C1 segment of cervical spinal cord (tissue), 14 donors: ENCODE data around the gene TAAR9.
"Not testable (repeated sequence)": the region's sequence is repeated elsewhere in the genome, so short reads cannot be mapped to it uniquely, and the experiment has no call there.

Experiments used
- DNase-seq, 14 donors: peaks; one replicate each; lab custom pipeline; 2025; lab: John Stamatoyannopoulos, UW

TAAR9 gene

GRCh38 chr6:132513831-132514545 lies 24.1 kb upstream of the TAAR9 start:
- peak in 1 of 14 donors; percentile 52 for DNase-seq

DNA sequence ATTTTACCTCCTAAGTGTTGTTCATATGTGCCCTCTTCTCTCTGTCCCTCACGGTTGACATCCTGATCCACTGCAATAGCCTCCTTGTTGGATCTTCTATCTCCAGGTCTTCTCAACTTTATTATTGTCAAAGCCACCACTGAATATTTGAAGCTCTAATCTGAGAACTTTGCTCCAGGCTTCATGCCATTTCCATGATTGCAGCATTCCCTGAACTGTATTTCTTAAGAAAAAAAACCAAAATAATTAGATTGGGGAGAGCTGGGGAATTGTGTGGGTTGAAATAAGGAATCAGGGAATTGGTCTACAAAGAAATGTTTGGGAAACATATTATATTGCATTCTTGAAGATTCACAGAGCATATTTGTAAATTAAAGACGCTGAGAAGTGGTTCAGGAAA lies 22.7 kb upstream of the TAAR9 start:
- no peak for DNase-seq

DNA sequence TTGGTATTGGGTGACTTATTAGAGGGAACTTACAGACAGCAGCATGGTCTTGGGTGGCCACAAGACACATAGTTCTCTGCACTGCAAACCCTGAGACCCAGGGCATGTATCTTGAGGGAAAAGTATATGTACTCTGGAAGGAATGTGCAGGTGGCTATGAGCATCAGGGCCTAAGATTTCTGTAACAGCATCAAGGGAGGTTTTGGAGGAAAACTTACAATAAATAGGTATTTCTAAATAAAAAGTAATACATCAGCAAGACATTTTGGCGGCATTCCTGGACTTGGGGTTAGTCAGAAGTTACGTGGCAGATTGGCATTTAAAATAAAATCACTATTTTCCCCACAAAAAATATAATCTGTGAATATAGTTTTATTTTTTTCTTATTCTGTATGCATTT lies 17.1 kb upstream of the TAAR9 start:
- DNase-seq, result no peak

DNA sequence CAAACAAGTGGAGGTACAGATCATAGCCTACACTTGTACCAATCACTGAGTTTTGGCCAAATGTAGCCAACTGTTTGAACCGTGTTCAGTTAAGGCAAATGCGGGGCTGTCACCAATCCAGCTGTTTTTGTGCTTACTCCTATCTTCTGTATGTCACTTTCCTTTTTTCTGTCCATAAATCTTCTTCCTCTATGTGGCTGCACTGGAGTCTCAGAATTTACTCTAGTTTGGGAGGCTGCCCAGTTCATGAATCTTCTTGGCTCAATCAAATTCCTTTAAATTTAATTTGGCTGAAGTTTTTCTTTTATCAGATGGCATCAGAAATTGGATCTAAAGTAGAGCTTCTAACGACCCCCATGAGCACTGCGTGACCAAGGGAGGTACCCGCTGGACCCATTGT lies 13.4 kb upstream of the TAAR9 start:
- DNase-seq, result no peak

- no peak for DNase-seq
Observed at GRCh38 chr6:132525866-132526265, 12.2 kb upstream of the TAAR9 start.

GRCh38 chr6:132526461-132526860 lies 11.6 kb upstream of the TAAR9 start:
- no peak for DNase-seq

GRCh38 chr6:132527791-132528190 lies 10.3 kb upstream of the TAAR9 start:
- DNase-seq, result no peak

DNA sequence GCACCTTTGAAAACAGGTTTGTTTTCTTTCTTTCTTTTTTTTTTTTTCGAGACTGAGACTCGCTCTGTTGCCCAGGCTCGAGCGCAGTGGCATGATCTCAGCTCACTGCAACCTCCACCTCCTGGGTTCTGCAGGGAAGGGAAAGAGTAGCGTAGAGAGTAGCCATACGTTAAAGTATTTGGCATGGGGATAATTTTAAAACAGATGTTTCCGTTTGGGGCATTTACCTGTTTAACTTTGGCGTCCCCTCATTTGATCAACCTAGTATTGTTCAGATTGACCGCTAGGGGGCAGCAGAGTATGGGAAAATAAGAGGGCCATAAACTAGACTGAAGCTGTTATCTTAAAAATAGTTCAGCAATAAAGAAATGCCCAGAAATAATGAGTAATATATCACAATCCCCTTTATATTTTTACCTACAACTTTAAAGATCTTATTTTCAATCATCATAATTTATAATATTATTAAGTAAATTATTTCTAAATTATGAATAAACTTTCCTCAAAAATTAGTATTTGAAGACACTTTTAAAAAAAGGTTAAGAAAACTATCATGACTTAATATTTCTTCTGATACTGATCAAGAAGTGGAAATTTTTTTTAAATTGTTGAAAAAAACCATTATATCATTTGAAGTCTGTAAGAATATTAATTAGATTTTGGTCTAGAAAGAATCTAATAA lies 7.6 kb upstream of the TAAR9 start:
- DNase-seq, result peak in 8 of 14 donors; percentile 2 to 52 (median 16)

GRCh38 chr6:132534546-132534945 lies 3.5 kb upstream of the TAAR9 start:
- not testable (repeated sequence) for DNase-seq

DNA sequence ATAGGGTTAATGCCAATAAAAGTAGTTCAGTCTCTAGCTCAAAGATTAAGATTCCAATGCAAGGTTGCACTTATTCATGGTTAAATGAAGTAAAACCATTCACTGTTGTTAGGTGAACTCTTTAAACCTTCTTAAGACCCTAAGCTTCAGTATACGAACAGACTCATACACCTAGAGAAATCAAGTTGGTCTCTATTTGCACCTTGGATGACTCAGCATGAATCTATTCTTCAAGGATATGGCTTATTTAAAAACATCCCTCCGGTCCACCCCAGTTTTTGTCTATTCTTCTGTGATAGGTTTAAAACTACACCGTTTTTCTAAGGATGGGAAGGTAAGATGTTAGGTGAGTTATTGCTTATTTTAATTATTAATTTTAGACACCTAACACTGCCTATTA lies 932 bp upstream of the TAAR9 start:
- no peak for DNase-seq

DNA sequence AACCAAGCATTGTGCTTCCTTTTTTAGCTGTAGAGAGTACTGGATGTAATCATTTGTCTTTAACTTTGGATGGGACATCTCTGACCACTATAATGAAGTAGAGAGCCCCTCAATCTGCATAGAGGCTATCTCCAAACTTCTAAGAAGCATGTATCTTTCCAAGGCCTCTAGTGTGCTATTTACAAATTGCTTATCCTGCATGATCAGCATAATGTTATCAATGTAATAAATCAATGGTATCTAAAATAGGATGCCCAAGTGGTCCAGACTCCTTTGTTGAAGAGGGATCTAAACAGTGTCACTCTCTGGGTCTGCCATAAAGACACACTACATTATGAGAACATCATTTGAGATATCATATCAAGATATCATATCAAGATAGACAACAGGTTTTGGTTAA lies 6.7 kb downstream of the TAAR9 start:
- no peak for DNase-seq

GRCh38 chr6:132548746-132549463 lies 10.8 kb downstream of the TAAR9 start:
- DNase-seq, result no peak

GRCh38 chr6:132551214-132551613 lies 13.1 kb downstream of the TAAR9 start:
- DNase-seq, result no peak

DNA sequence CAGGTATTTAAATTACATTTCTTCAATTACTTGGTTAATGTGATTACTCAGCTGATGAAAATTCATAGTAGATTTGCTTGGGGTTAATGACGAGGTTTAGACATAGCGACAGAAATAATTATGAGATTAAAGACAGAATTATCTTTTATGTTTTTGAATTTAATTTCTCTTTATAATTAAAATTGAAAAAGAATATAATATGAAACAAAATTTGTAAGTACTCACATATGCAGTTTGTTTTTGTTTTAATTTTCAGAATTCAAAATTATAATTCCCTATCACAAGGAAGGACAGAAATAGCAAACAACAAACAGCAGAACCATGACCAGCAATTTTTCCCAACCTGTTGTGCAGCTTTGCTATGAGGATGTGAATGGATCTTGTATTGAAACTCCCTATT lies 14.3 kb downstream of the TAAR9 start, which contains the start of gene TAAR8:
TSS of gene TAAR8 (plus strand) at position 301 of the 400 bp plus-strand sequence. CDS start at position 322, 21 bp downstream.
- DNase-seq, result no peak

- DNase-seq, result not testable (repeated sequence)
Observed at GRCh38 chr6:132560087-132560486, 22.0 kb downstream of the TAAR9 start.

DNA sequence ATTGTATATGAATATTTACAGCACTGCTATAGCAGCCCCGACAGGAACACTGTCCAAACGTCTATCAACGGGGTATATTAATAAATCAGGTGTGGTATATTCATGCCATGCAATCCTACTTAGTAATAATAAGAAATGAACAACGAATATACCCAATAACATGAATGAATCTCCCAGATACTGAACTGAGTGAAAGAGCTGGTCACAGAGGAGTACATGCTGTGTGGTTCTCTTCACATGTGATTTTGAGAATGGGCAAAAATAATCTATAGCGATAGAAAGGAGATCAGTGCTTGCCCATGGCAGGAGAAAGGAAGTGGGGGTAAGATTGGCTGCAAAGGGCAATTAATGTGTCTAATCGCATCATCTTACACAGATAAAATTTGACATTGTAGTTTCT lies 28.3 kb downstream of the TAAR9 start:
- DNase-seq, result no peak

DNA sequence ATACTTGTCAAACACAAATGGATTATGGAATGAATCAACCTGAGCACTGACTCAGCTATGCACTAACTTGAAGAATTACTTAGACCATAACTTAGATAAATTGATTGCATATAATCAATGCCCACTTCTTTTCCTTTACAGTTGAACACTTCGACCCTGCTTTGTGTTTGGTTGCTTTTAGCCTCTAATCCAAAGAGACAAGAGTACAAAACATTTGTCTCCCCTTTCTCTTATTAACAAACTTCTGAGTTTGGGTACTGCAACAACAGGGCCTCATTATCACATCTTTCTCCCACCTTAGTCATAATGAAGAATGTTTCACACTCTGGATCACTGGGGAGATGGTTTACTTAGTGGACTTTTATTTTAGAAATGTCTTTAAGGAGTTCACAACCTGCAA lies 29.5 kb downstream of the TAAR9 start:
- no peak for DNase-seq

GRCh38 chr6:132568611-132569010 lies 30.5 kb downstream of the TAAR9 start:
- no peak for DNase-seq

DNA sequence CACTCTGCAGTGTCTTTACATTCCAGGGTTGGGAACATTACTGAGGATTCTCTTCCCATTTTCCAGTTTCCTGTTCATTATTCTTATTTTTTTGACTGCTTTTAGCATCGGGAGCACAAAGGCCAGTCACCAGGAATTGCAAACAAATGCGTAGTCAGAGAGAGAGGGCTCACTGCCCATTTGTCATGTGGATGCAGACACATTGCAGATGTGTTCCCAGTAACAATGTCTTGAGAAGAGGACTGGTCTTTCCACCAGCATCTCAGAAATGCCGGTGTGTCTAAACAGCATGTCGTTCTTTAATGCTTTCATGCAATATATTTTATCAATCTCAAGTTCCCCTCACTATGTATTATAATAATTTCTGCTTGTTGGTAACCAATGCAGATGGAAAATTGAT lies 31.1 kb downstream of the TAAR9 start:
- DNase-seq, result peak in 9 of 14 donors; percentile 4 to 46 (median 22)

- DNase-seq, result peak in 8 of 14 donors; percentile 3 to 55 (median 22)
Observed at GRCh38 chr6:132570221-132570777, 32.2 kb downstream of the TAAR9 start, which contains the start of gene TAAR6. Gene TAAR6, plus strand, starts transcription at chr6:132570322. Its CDS starts 0 bp downstream, at chr6:132570322.

GRCh38 chr6:132571774-132572173 lies 33.7 kb downstream of the TAAR9 start:
- DNase-seq, result no peak

- no peak for DNase-seq
Observed at GRCh38 chr6:132584698-132585097, 46.6 kb downstream of the TAAR9 start.
